NCI-H1048 (cell line): ENCODE measurements around the gene INTS15.
A peak's percentile ranks its signal among the peaks of the same experiment; 100 is the strongest.
"Not testable (repeated sequence)": the region's sequence is repeated elsewhere in the genome, so short reads cannot be mapped to it uniquely, and the experiment has no call there.

ENCODE experiments used
- DNase-seq: peaks from one replicate; lab custom pipeline; 2025; lab: John Stamatoyannopoulos, UW

Gene INTS15

GRCh38 chr7:6577369-6578113 is 12.3 kb upstream of the INTS15 start, which contains the start of gene ZDHHC4:
Gene ZDHHC4 (plus strand): TSS chr7:6577454. CDS start chr7:6580562, 3,108 bp downstream.
- DNase-seq: peak; percentile 69

GRCh38 chr7:6578114-6579084 is 11.4 kb upstream of the INTS15 start:
- no peak for DNase-seq

- no peak for DNase-seq
These were observed 10.4 kb upstream of the INTS15 start for GRCh38 chr7:6579446-6579845.

GRCh38 chr7:6585746-6586432 is 3.9 kb upstream of the INTS15 start:
- DNase-seq: not testable (repeated sequence)

GRCh38 chr7:6588566-6588965 is 1.3 kb upstream of the INTS15 start:
- no peak for DNase-seq

- no peak for DNase-seq
These were observed 531 bp upstream of the INTS15 start for GRCh38 chr7:6589151-6589828.

- DNase-seq: no peak
These were observed 857 bp downstream of the INTS15 start for GRCh38 chr7:6590645-6591110.

- DNase-seq: no peak
These were observed 10.3 kb downstream of the INTS15 start for GRCh38 chr7:6600093-6600492.

GRCh38 chr7:6604458-6604857 is 14.6 kb downstream of the INTS15 start:
- DNase-seq: no peak

GRCh38 chr7:6606866-6607583 is 17.2 kb downstream of the INTS15 start:
- DNase-seq: no peak

GRCh38 chr7:6607651-6608051 is 17.8 kb downstream of the INTS15 start:
- DNase-seq: no peak

GRCh38 chr7:6608081-6608480 is 18.3 kb downstream of the INTS15 start:
- no peak for DNase-seq

GRCh38 chr7:6608794-6609193 is 19.0 kb downstream of the INTS15 start:
- DNase-seq: no peak

GRCh38 chr7:6612819-6613218 is 23.0 kb downstream of the INTS15 start:
- DNase-seq: no peak

GRCh38 chr7:6613706-6614105 is 23.9 kb downstream of the INTS15 start:
- no peak for DNase-seq

GRCh38 chr7:6614953-6615722 is 25.3 kb downstream of the INTS15 start, which contains the start of gene ZNF853:
Gene ZNF853 (plus strand): TSS chr7:6615610. CDS start chr7:6616175, 565 bp downstream.
- no peak for DNase-seq

GRCh38 chr7:6615723-6616555 is 26.1 kb downstream of the INTS15 start:
- no peak for DNase-seq

GRCh38 chr7:6616854-6617643 is 27.2 kb downstream of the INTS15 start:
- no peak for DNase-seq
